DMS79 treated with DMSO at 0.1 percent for 48 hours (cell line): ENCODE results near the gene IBA57.

Source experiments
- DNase-seq: peaks from one replicate; lab custom pipeline; 2025; lab: John Stamatoyannopoulos, UW

IBA57 gene

GRCh38 chr1:228165372-228166169 is at the start of gene IBA57:
Gene IBA57 (plus strand): TSS chr1:228165804. CDS start chr1:228165817, 13 bp downstream.
- peak; percentile 96 for DNase-seq

GRCh38 chr1:228117335-228117734 is 48.3 kb upstream of the IBA57 start:
- DNase-seq = no peak

- DNase-seq = no peak
Measured at GRCh38 chr1:228118040-228118439, 47.6 kb upstream of the IBA57 start.

- no peak for DNase-seq
Measured at GRCh38 chr1:228120351-228120750, 45.3 kb upstream of the IBA57 start.

GRCh38 chr1:228120857-228121489 is 44.6 kb upstream of the IBA57 start:
- DNase-seq = no peak

- no peak for DNase-seq
Measured at GRCh38 chr1:228122921-228123441, 42.6 kb upstream of the IBA57 start.

- no peak for DNase-seq
Measured at GRCh38 chr1:228123505-228123904, 42.1 kb upstream of the IBA57 start.

- no peak for DNase-seq
Measured at GRCh38 chr1:228125185-228125584, 40.4 kb upstream of the IBA57 start.

- DNase-seq = no peak
Measured at GRCh38 chr1:228131766-228132165, 33.8 kb upstream of the IBA57 start.

- no peak for DNase-seq
Measured at GRCh38 chr1:228134591-228134990, 31.0 kb upstream of the IBA57 start.

GRCh38 chr1:228136901-228137300 is 28.7 kb upstream of the IBA57 start:
- no peak for DNase-seq

- no peak for DNase-seq
Measured at GRCh38 chr1:228139406-228139930, 26.1 kb upstream of the IBA57 start.

GRCh38 chr1:228139931-228140723 is 25.5 kb upstream of the IBA57 start, which contains the start of gene GUK1:
Gene GUK1 (plus strand): TSS chr1:228140279. CDS start chr1:228140303, 24 bp downstream.
- DNase-seq = peak; percentile 98

- DNase-seq = no peak
Measured at GRCh38 chr1:228140724-228141225, 24.8 kb upstream of the IBA57 start.

- peak; percentile 65 for DNase-seq
Measured at GRCh38 chr1:228141226-228142044, 24.2 kb upstream of the IBA57 start.

- no peak for DNase-seq
Measured at GRCh38 chr1:228142155-228142691, 23.4 kb upstream of the IBA57 start.

- no peak for DNase-seq
Measured at GRCh38 chr1:228142701-228143136, 22.9 kb upstream of the IBA57 start.

GRCh38 chr1:228143480-228144192 is 22.0 kb upstream of the IBA57 start:
- DNase-seq = no peak

GRCh38 chr1:228144193-228144992 is 21.2 kb upstream of the IBA57 start:
- no peak for DNase-seq
